Activated CD4-positive, CD25-positive, alpha-beta regulatory T cell treated with anti-CD3 and anti-CD28 coated beads, Interleukin-2, amount 50 U/mL, for 24 hours (primary cell): ENCODE measurements around the gene PGF.
A peak's percentile ranks its signal among the peaks of the same experiment; 100 is the strongest.
"Not testable (repeated sequence)": the region's sequence is repeated elsewhere in the genome, so short reads cannot be mapped to it uniquely, and the experiment has no call there.

ENCODE experiments used
- ATAC-seq, 2 donors: fragments of 150-1000 bp; cut with Tn5 transposase; one replicate each; pipeline ENCODE4 v1.10.0; 2021; ENCODE audit warnings: mild to moderate bottlenecking in 1 of 2, moderate library complexity in 1 of 2

PGF gene

DNA sequence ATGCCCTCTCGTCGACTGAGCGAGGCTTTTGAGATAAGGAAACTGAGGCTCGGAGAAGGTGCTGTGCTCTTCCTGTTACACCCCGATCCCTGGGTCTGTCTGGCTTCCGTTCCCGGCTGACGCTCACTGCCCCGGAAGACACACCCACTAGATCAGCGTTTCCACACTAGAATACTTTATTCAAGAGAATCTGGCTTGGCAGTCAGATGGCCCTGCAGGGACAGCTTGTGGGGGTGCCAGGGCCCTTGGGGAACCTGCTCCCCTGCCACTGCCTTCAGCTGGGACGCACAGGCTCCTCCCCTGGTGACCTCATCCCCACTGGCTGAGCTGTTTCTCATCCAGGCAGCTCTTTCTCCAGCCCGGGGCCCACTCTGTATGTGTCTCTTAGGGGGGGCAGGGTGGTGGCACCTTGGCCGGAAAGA lies 13.7 kb downstream of the PGF start:
- peak; percentile 84 for ATAC-seq

DNA sequence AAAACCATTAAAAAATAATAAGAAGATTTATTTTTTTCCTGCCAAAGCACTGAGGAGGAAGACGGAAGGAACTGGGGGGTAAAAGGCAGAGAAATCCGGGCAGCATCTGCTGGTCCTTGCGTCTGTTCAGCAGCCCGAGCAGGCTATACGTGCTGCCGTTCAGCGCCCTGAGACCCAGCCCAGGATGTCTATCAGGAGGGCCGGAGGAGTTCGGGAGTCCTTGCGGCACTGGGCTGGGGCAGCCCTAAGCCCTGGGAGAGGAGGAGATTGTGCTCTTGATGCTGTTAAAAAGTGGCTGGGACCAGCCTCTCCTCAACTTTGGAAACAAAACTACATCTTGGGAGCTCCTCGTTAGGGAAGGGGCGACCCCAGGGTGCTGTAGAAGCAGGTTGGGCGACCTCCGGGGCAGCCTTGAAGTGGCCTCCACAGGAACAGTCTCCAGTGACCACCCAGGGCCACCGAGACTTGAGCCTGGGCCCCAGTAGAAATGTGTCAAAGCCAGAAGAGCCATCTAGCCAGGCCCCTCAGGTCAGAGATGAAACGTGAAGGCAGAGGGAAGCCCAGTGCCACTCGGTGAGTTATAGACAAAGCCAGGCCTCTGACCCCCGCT lies 14.3 kb downstream of the PGF start:
- ATAC-seq = no peak

DNA sequence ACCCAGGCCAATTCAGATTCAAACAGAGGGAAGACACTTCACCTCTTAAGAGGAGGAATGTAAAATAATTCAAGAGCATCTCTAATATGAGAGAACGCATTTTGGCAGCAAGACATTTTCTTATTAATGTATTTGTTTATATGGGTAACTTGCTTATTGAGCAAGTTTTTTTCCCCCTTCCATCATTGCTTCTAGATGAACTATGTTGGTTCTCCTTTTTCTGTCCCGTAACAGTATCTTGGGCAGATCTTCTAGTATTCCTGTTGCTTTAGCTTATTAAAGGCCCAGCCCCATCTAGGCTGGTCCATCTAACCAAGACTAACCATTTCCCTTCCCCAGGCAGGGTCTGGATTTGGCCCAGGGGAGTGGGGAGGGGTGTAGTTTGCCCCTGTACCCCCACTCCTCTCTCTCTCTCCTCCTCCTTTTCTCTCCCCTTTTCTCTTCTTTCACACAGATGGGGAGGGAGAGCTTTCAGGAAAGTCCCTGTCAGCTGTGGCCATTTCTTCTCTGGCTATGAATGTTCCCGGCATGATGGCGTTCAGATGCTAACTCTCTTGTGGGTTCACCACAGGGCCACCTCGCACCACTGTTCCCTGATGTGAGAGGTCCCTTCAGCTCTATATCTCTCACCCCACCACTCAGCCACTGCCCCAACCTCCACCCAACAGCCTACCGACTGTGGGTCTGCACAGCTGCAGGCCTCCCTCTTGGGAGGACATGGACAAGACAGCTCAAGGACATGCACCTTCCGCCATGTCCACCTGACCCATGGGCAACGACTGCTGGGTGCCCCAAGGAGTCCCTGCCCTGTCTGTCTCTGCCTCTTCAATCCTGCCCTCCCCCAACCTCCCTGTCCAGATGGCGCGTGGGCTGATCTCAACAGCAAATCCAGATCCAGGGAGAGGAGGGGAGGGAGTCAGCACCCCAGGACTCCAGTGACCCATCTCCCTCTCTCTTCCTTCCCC lies 16.6 kb downstream of the PGF start:
- ATAC-seq = no peak

DNA sequence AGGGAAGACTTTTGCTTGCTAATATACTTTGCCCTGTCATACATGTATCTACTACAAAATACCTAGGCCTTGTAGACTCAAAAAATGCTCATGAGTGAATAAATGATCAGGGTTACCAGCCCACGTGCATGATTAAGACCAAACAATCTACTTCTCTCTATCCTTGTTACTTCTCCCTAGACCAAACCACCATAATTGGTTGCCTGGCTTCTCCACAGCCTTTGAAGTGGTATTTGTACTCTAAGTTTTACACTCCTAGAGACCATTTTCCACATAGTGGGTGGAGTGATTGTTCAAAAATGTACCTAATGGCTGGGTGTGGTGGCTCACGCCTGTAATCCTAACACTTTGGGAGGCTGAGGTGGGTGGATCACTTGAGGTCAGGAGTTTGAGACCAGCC lies 18.2 kb downstream of the PGF start:
- no peak for ATAC-seq

DNA sequence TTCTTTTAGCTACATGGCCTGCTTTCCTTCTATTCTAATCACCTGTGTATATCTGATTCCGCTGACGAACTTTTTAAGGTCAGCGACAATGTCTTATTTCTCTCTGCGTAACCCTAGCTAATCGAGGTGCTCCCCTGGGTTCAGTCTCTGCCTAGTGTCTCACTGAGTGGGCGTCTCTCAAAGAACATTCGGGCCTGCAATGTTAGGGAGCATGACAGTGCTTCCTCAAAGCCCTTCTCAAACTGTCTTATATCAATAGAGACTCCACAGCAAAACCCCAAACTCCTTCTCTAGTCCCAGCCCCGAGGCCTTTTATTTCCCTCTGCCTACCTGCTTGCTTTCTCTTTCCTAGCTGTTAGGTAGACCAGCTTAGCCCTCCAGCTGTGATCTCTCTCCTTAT lies 18.7 kb downstream of the PGF start:
- ATAC-seq = no peak

DNA sequence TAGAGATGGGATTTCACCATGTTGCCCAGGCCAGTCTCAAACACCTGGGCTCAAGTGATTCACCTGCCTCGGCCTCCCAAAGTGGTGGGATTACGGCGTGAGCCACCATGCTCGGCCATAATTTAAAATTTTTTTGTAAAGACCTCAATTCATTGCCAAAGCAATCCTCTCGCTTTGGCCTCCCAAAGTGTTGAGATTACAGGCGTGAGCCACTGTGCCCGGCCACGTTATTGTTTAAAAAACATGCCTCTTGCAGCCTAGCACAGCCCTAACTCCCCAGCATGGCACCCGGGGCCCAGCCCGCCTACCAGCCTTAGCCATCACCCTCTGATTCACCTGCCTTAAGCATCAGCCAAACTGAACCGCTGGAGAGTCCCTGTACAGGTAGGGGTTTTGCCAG lies 19.2 kb downstream of the PGF start:
- ATAC-seq = no peak

DNA sequence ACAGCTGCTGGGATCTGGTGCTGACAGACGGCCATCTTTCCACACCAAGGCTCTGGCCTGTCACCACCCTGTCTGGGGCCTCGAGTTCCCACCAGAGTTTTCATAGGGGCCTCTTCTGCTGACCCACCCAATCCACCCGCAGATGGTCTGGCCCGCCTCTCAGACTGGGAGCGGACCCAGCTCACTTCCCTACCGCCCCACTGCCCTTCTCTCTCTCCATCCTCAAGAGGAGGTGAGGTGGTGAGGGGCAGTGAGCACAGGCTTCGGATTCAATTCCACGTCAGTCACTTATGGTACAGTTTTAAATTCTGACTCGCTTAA lies 20.1 kb downstream of the PGF start:
- no peak for ATAC-seq

DNA sequence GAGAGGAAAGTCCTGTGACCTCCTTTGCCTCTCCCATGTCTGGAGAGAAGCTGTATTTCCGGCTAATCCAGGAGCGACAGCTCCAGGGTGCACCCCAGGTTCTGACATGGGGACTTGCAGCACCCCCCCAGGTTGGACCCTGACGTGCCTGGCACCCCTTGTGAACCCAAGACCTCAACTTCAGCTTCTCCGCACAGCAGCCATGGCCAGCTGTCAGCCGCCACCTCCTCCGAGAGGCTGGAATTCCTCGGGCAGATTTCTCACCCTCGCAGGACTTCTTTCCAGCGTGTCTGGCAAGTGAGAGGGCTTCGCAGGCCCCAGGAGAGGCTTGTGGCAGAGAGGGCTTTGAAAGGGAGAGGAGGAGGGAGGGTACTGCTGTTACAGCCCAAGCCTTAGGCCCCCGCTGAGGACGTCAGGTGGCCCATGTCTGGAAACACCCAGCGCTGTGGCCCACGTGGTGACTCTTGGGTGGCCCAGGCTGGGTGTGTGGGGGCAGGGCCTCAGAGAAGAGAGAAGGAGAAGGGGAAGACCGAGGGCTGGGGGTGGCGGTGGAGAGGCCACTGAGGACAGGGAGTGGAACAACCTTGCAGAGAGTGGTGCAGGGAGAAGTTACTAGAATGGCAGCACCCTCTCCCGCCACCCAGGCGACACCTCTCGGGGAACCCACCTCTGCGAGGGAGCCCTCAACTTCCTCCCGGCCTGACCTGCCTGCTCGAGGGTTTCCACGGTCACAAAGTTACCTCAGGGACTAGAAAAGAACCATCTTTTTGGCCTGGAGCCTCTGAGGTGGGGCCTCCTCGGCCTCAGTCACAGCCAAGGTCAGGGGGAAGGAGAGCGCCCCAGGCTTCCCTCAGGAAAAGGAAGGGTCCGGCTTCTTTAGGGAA lies 20.7 kb downstream of the PGF start:
- ATAC-seq = no peak

DNA sequence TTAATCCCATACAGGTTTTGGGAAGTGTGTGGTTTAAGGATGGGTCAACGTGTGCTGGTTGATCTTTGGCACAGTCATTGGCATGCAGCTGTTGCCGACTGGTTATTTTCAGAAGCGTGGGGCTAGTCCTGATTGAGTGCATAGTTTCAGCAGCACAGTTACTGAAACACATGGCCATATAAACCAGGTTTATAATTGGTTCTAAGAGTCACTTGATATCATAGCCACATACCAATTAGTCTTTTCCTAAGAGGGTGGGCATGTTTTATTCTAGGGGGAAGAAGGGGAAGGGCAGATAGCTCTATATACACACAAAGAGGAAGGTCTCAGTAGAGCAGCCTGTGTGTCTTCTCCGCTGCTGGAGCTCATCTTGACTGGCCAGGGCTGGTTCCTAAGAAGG lies 21.4 kb downstream of the PGF start:
- no peak for ATAC-seq

DNA sequence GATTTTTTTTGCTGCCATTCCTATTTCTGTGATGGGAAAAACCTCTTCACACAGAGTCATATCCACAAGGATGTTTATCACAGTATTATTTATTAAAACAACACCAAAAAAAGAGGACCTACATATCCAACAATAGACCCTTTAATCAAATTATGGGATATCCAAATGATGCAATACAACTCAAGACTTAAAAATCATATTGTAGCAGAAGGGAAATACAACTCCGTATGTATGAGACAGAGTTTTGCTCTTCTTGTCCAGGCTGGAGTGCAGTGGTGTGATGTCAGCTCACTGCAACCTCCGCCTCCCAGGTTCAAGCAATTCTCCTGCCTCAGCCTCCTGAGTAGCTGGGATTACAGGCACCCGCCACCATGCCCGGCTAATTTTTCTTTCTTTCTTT lies 22.5 kb downstream of the PGF start:
- ATAC-seq = not testable (repeated sequence)

DNA sequence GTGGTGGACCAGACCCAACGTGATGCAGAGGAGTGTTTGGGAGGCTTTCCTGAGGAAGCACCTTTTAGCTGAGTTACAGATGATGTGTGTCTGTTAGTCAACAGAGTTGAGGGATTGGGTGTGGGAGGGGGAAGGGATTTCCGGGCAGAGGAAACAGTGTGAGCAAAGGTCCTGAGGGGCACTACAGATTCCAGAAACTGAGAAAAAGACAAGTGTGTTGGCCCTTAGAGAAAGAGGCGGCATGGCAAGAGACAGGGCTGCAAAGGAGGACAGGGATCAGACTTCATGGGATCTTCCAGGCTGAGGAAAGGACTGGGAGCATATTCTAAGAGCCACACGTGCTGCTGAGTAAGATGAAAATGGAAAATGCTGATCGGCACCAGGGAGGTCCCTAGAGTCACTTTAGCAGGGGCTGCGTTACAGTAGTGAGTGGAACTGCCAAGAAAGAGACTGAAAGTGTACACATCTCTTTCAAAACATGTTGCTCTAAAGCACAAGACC lies 22.9 kb downstream of the PGF start:
- no peak for ATAC-seq

DNA sequence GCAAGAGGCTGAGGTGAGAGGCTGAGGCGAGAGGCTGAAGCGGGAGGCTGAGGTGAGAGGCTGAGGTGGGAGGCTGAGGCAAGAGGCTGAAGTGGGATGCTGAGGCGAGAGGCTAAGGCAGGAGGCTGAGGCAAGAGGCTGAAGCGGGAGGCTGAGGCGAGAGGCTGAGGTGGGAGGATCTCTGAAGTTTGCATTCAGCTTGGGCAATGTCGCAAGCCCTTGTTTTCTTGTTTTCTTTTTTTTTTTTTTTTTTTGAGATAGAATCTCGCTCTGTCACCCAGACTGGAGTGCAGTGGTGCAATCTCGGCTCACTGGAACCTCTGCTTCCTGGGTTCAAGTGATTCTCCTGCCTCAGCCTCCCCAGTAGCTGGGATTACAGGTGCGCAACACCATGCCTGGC lies 23.7 kb downstream of the PGF start:
- ATAC-seq = not testable (repeated sequence)

DNA sequence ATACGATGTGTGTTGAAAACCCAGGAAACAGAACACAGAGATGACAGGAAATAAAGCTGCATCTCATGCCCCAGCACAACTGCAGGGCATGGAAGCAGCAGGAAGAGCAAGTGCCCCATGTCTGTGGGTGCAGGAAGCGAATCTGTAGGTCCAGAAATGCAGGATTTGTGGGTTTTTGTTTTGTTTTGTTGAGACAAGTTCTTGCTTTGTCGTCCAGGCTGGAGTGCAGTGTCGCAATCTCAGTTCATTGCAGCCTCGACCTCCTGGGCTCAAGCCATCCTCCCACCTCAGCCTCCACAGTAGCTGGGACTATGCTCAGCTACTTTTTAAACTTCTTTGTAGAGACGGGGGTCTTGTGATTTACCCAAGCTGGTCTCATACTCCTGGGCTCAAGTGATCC lies 26.2 kb downstream of the PGF start:
- ATAC-seq = no peak

DNA sequence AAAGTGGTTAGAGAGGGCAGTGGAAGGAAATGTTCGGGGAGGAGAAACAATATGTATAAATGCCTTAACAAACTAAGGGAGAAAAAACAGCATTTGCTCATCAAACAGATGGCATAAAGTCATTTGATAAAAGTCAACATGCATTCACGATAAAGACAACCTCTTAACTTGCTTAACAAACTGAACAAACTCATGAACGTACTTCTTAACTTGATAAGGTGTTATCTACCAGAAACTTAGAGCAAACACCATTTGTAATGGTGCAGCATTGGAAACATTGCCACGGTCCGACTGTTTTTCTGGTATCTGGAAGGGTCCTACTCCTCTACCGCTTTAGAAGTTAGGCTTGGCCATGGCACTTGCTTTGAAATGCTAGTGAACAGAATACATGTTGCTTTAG lies 28.2 kb downstream of the PGF start:
- no peak for ATAC-seq

DNA sequence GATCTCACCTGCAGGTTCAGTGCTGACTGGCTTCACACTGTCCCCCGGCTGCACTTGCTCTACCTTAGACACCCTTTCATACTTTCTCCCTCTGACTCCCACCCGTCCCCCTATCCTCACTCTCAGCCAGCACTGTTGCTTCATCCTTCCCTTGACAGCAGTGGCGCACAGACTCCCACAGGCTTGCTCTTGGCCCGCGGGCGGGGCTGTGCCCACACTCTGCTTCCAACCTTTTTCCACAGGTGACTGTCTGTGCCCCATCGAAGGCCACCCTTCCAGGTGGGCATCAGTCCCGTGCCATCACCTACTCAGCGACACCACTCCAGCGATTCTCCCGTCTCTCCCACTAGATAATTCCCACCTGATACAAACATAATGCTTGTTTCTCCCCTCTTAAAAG lies 31.3 kb downstream of the PGF start:
- ATAC-seq = no peak

DNA sequence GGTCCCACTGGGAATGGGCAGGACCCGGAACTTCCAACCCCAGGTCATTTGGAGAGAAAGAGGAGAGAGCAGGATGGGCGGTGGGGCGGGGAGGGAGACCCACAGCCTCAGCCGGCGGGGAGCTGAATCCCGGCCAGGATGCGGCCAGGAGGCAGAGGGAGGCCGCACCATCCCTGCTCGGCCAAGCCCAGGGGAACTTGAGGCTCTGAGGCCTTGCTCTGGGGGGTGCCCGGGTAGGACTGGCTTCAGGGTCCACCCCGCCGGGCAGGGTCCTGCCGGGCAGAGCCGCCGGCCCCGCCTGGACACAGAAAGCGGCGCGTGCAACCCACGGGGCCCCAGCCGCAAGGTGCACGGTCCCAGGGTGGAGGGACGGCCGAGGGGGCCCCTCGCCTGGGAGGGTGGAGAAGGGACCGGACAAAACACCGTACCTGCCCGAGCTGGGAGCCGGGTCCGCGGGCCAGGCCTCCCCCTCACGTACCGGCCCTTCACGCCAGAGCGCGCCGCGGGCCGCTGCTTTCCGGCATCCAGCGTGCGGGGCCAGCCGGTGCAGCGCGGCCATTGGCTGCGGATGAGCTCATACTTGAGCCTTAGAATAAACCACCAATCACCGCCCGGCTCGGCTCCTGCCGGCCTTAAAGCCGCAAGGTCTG lies 32.5 kb downstream of the PGF start, which contains the start of gene RPS6KL1:
RPS6KL1 (minus strand) TSS at position 509 of the 650 bp plus-strand sequence. CDS start 1,719 bp downstream, outside the sequence.
- ATAC-seq = peak; percentile 96 to 98

DNA sequence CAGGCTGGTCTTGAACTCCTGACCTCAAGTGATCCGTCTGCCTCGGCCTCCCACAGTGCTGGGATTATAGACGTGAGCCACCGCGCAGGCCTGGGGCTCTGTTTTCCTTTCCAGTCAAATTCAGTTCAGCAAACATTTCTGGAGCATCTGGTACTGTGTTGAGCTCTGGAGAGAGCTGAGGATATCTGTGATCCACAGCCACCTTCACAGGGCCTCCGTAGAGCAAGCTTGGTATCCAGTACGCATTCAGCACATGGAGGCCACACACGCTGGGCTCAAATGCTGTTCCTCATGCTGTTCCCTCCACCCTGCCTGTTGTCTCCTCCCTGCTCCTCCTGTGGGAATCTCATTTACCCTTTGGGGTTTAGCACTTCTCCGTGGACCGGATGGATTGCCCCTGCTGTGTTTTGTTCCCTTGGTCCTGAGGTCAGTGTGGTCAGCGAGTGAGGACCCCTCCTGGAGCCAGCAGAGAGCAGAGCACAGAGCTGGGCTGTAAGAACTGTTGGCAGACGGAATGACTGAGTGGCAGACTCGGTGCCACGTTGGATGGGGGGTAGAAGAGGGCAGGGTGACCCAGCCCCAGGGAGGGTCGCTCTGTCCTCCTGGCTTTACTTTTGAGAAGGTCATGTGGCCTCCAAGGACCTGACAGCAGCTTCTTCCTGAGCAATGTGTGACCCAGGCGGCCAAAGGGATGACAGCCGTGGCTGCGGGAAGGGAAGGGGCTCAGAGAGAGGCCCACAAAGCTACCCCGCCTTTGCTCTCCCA lies 33.2 kb downstream of the PGF start:
- no peak for ATAC-seq

DNA sequence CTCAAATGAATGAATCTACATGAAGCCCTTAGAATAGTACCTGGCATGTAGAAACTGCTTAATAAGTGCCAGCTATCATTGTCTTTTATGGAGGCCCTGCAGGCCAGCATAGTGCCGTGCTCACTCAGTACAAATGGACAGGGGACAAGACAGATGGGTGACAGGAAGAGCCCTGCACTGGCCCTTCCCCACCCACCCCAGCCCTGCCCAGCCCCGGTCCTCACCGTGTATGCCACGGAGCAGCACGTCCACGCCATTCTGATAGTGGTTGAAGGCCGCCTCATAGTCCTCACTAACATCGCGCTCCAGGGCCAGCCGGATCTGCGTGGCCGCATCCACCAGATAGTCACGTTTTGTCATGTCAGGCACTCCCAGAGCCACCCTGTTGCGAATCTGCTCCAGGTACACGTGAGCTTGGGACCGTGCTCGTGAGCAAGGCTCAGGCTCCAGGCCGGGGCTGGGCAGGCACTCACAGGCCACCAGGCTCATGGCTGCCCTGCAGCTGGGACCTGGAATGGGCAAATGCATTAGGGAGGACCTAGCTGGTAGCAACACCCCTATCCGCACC lies 34.3 kb downstream of the PGF start:
- no peak for ATAC-seq

DNA sequence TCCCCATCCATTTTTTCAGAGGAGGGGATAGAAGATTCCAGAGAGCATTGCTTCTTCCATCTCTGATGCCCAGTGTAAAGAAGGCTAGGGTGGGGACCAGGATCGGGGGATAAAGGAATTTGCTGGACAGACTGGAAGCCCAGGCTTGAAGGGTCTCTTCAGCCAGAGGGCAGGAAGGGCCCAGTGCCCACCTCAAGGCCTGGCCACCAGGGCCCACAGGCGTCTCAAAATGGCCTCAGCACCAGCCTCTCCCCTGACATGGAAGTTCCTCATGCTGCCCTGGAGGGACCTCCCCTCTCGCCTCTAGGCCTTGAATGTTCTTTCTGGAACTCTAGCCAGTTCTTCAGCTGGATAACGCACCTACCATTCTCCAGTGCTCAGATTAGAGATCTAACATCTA lies 35.1 kb downstream of the PGF start:
- no peak for ATAC-seq

DNA sequence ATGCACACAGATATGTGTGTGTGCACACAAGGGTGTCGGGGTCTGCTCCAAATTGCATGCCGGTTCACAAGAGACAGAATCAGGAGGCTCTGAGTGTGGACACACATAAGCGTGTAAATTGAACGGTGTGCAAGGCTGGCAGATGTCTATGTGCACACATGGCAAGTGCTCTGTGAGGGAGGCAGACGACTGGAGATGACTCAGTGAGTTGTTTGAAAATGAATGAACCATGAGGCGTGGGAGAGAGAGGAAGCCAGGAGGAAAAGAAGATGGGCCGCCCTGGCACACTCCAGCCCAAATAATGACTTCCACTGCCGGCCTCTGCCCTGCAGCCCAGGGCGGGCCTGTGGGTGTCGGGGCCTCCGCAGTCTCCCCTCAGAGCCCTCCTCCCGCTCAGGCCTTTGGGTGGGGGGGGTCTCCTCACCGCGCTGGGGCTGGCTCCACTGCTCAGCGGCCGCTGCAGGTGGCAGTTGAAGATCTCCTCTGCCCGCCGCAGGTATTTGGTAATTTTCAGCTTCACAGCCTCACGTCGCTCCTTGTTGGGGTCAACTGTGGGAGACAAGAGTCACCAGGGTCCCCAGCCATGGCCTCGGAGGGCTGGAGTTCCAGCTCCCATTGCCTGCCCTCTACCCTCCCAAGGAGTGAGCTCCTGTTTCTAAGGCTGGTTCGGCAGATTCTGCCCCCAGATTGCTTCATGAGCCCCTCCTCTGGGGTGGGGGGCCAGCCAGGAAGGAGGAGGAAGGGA lies 35.8 kb downstream of the PGF start:
- no peak for ATAC-seq

DNA sequence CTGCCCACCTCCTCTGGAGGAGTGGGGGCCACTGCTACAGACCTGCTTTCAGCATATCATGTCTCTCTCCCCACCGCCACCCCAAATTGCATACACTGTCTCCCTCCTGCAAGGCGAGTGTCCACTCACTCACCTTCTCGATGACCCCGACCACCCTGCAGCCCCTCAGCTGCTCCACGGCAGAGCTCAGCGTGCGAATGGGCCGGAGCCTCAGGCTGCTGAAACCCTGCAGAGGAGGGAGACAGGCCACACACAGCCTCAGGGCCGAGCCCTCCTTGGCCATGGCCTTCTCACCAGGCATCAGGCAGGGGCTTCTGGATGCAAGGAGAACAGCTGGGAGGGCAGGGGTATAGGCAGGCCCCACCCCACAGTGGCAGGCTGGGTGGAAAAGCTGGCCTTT lies 37.0 kb downstream of the PGF start:
- ATAC-seq = no peak
